Breast epithelium (tissue), 3 donors: Measurements from ENCODE around the gene FLYWCH2.

Source experiments
- CTCF ChIP-seq, 3 donors: fragments of 450-650 bp; IDR thresholded peaks; one replicate each; pipeline ENCODE4 v1.5.1; 2016 to 2017; ENCODE audit warnings: antibody characterized with exemption in 3 of 3, mild to moderate bottlenecking in 3 of 3, moderate library complexity in 3 of 3
- POLR2A ChIP-seq: fragments of 450-650 bp; IDR thresholded peaks from one replicate; pipeline ENCODE4 v1.6.1; 2016; ENCODE audit warnings: antibody characterized with exemption, mild to moderate bottlenecking, moderate library complexity
- POLR2AphosphoS5 ChIP-seq, 3 donors: sonication (generic); formaldehyde crosslinking; IDR thresholded peaks; one replicate each; pipeline ENCODE4 v1.6.1; 2017; ENCODE audit warnings: antibody characterized with exemption in 3 of 3

DNA sequence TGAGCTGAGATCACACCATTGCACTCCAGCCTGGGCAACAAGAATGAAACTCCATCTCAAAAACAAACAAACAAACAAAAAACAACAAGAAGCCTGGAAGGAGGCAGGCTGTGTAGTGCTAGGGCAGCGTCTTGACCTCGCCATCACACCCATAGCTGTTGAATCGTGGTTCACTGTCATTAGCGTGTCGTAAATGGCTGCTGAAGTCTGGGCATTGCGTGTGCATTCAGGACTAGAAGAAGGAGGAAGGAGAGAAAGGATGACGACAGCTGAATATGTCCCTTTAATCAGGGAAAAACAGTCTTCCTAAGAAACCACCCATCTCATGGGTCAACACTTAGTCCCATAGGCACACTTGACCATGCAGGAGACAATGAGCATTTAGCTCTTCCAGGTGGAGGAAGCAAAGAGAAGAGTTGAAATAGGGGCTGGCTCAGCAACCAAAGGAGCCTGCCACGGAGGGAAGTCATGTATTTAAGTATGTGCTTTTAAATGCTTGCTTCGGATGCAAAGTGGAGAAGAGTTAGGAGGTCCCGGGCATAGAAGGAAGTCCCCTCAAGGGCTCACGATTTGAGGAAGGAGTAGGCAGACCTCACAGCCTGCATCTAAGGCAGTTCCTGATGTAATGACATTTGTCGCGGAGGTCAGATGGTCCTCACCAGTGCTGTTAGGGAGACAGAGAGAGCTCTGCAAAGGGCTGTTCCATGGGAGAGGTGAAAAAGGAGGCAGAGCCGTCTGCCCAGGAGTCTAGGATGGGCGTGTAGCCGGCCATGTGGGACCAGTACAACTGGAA lies 33.9 kb upstream of the FLYWCH2 start:
- TF ChIP-seq CTCF (IDR thresholded peaks at IDR 0.05), result no peak
- TF ChIP-seq POLR2A, result no peak
- TF ChIP-seq POLR2AphosphoS5 (IDR thresholded peaks at IDR 0.05), result no peak
